GM18873 (cell line): ENCODE results near the gene SRBD1.

Source experiments
- ATAC-seq: cut with Tn5 transposase; IDR thresholded peaks from one replicate; pipeline ENCODE4 v1.9.1; 2021; ENCODE audit warnings: mild to moderate bottlenecking, moderate library complexity, moderate number of reproducible peaks; ENCODE audit not compliant: unreplicated experiment, low FRiP score

The SRBD1 gene

GRCh38 chr2:45567288-45567963 lies 43.6 kb downstream of the SRBD1 start:
- ATAC-seq, result no peak

GRCh38 chr2:45559436-45559835 lies 51.6 kb downstream of the SRBD1 start:
- no peak for ATAC-seq

- no peak for ATAC-seq
These were observed 56.3 kb downstream of the SRBD1 start for GRCh38 chr2:45554742-45555140.

GRCh38 chr2:45554073-45554741 lies 56.9 kb downstream of the SRBD1 start:
- no peak for ATAC-seq

GRCh38 chr2:45551862-45552261 lies 59.2 kb downstream of the SRBD1 start:
- ATAC-seq, result no peak

- ATAC-seq, result no peak
These were observed 65.1 kb downstream of the SRBD1 start for GRCh38 chr2:45545943-45546342.

- no peak for ATAC-seq
These were observed 67.8 kb downstream of the SRBD1 start for GRCh38 chr2:45543257-45543656.

- ATAC-seq, result no peak
These were observed 69.1 kb downstream of the SRBD1 start for GRCh38 chr2:45542013-45542412.

- ATAC-seq, result no peak
These were observed 69.6 kb downstream of the SRBD1 start for GRCh38 chr2:45541450-45541849.

GRCh38 chr2:45540942-45541341 lies 70.1 kb downstream of the SRBD1 start:
- ATAC-seq, result no peak

GRCh38 chr2:45533771-45534170 lies 77.3 kb downstream of the SRBD1 start:
- no peak for ATAC-seq

- no peak for ATAC-seq
These were observed 78.9 kb downstream of the SRBD1 start for GRCh38 chr2:45532181-45532580.

GRCh38 chr2:45524016-45524415 lies 87.1 kb downstream of the SRBD1 start:
- ATAC-seq, result no peak

- no peak for ATAC-seq
These were observed 92.5 kb downstream of the SRBD1 start for GRCh38 chr2:45518546-45518945.

GRCh38 chr2:45510701-45511420 lies 100.2 kb downstream of the SRBD1 start:
- ATAC-seq, result no peak

- no peak for ATAC-seq
These were observed 104.3 kb downstream of the SRBD1 start for GRCh38 chr2:45506756-45507155.

- no peak for ATAC-seq
These were observed 105.9 kb downstream of the SRBD1 start for GRCh38 chr2:45505138-45505537.

- no peak for ATAC-seq
These were observed 112.2 kb downstream of the SRBD1 start for GRCh38 chr2:45498661-45499550.

- no peak for ATAC-seq
These were observed 113.7 kb downstream of the SRBD1 start for GRCh38 chr2:45497355-45497754.

GRCh38 chr2:45496869-45497268 lies 114.2 kb downstream of the SRBD1 start:
- no peak for ATAC-seq

GRCh38 chr2:45494978-45495293 lies 116.1 kb downstream of the SRBD1 start:
- no peak for ATAC-seq
